ENCODE results near the gene PARD3. TPM values are rescaled to one million over a fixed set of nuclear protein-coding genes. Genes with fewer than 3 reads are reported as not detected.
A peak's percentile ranks its signal among the peaks of the same experiment; 100 is the strongest.

PARD3 gene
- 10 to 100 TPM; 59.6 to 74.6 TPM for total RNA-seq
- polyA plus RNA-seq (2013, experiment 1 of 2): 44.8 TPM
- polyA plus RNA-seq (2013, experiment 2 of 2): 44.5 TPM
- long read RNA-seq, experiment 1, partial matches to known transcripts: 17 of 32 reads
- long read RNA-seq, experiment 1, other reads (novel, unspliced or antisense): 14 of 32 reads
- long read RNA-seq, experiment 2, full-length matches to known transcripts: 31 of 162 reads
- long read RNA-seq, experiment 2, partial matches to known transcripts: 15 of 162 reads
- long read RNA-seq, experiment 2, other reads (novel, unspliced or antisense): 116 of 162 reads
- long read RNA-seq, experiment 3, partial matches to known transcripts: 38 of 79 reads
- long read RNA-seq, experiment 3, other reads (novel, unspliced or antisense): 40 of 79 reads
- long read RNA-seq, experiment 4, partial matches to known transcripts: 2 of 9 reads
- long read RNA-seq, experiment 4, other reads (novel, unspliced or antisense): 7 of 9 reads

DNA sequence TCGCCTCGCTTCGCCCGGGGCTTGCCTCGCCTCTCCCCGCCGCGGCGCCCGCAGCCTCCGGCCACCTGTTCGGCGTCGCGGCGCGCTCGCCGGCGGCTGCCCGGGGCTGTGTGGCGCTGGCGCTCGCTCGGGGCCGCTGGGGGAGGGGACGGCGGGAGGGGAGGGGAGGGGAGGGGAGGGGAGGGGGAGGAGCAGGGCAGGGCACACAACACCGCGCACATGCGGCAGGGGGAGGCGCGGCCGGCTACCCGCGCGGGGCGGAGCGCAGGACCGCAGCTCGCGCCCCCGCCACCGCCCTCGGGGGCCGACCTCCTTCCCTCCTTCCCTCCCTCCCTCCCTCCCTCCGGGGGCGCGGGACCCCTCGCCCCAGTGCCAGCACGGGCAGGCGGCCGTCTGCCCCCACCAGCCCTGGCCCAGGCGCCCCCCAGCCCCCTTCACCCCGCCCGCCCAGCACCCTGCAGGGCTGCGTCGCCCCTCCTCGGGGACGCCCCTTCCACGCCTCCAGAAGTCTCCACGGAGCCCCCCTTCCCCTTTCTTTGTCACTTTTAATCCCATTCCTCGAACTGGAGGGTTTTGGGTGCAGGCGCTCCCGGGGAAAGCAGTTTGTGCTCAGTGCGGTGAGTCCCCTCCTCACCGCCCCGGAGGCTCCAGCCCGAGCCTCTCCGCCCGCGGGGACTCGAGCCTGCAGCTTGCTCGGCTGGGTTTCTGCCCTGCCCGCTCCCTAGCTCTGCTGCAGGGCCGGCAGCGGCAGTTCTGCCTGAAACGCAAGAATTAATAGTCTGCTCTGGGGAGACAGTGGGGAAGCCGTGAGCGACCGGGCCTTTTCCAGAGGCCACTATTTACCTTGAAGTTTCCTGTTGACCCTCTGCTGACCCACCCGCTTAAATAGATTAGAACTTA is at the start of gene PARD3:
PARD3 (minus strand) TSS at position 112 of the 900 bp plus-strand sequence. CDS start 301 bp downstream, outside the sequence.
- Mint-ChIP-seq H3K4me3 (peak within 1 kb of the TSS; percentile 87), H3K27me3 (ENCODE audit: insufficient read depth) (peaks cover 16% of the 10 kb centered on the region), H3K27ac (peak within 1 kb of the TSS; percentile 92), H3K9me3 (no peaks in the 10 kb centered on the region), H3K4me1 (peaks cover 39% of the 10 kb centered on the region), H3K36me3 (ENCODE audit: low read depth) (no peaks in the 10 kb centered on the region)
- H3K4me3 ChIP-seq (ENCODE audit: low read length): peak within 1 kb of the TSS; percentile 96
- peak; percentile 91 for DNase-seq
- WGBS, 2 experiments (ENCODE audit: insufficient coverage in 1 of 2, insufficient read length in 1 of 2): 0% methylated on average over 14 to 74 of the region's 82 CpGs
- H3K27ac ChIP-seq (ENCODE audit: low read depth, low read length): peak within 1 kb of the TSS; percentile 21
- H3K9ac ChIP-seq (ENCODE audit: extremely low read depth, low read length, poor library complexity, severe bottlenecking): peak within 1 kb of the TSS; percentile 83
- TF ChIP-seq, protein P1, sequence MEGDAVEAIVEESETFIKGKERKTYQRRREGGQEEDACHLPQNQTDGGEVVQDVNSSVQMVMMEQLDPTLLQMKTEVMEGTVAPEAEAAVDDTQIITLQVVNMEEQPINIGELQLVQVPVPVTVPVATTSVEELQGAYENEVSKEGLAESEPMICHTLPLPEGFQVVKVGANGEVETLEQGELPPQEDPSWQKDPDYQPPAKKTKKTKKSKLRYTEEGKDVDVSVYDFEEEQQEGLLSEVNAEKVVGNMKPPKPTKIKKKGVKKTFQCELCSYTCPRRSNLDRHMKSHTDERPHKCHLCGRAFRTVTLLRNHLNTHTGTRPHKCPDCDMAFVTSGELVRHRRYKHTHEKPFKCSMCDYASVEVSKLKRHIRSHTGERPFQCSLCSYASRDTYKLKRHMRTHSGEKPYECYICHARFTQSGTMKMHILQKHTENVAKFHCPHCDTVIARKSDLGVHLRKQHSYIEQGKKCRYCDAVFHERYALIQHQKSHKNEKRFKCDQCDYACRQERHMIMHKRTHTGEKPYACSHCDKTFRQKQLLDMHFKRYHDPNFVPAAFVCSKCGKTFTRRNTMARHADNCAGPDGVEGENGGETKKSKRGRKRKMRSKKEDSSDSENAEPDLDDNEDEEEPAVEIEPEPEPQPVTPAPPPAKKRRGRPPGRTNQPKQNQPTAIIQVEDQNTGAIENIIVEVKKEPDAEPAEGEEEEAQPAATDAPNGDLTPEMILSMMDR (conservative IDR thresholded peaks at IDR 0.05): no peak
- H3K27me3 ChIP-seq (ENCODE audit: control insufficient read depth, insufficient read depth, low read length, poor library complexity, severe bottlenecking): peaks cover 8% of the 10 kb centered on the region
- no peaks in the 10 kb centered on the region for H3K9me3 ChIP-seq (ENCODE audit: control insufficient read depth, low read length)
- H3K36me3 ChIP-seq (ENCODE audit: control insufficient read depth, insufficient read depth, low read length): no peaks in the 10 kb centered on the region
- peaks cover 11% of the 10 kb centered on the region for H3K4me1 ChIP-seq (ENCODE audit: control insufficient read depth, insufficient read depth, low read length)

DNA sequence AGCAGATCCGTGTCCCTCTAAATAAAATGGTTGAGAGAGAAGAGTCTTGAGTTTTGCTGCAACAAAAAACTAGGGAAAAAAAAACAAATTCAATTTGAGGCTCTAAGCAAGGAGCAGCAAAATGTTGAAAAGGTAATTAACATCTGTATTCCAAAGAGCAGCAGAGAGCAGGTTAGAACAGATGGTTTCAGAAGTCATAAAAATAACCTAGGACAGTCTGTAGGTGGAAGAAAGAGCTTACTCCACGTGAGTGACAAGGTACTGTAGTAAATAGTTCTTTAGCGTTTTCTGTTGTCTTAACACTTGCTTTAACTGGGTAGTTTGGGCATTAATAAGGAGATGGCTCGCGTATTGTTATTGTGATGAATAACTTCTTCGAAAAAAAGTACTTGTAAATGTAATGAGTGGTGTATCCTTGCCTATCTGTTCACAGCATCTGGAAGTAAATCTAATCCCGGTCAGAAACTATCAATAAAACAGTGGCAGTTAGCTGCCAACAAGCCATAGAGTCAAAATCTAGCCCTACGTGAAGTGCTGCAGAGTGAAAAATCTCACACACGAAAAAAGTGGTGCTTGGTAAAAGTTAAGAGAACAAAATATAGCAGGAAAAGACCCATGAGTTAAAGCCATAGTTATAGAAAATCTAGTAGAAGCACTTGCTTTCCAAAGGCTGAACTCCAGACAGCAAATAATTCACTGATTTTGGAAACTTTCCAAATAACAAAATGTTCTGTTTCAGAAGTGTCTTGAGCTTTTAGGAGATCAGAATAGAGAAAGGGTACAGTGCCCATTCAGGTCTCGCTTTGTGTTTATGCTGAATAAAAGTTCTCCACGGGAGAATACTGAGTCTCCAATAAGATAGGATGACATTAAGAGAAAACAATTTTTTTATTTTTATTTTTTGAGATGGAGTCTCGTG is 49.3 kb upstream of the PARD3 start:
- DNase-seq: peak; percentile 14
- H3K9me3 ChIP-seq (ENCODE audit: control insufficient read depth, low read length): no peaks in the 10 kb centered on the region
- Mint-ChIP-seq H3K4me1 (peaks cover 18% of the 10 kb centered on the region), H3K4me3 (no peak overlapping the region), H3K9me3 (no peaks in the 10 kb centered on the region), H3K27me3 (ENCODE audit: insufficient read depth) (no peaks in the 10 kb centered on the region), H3K27ac (no peak overlapping the region), H3K36me3 (ENCODE audit: low read depth) (no peaks in the 10 kb centered on the region)
- H3K27me3 ChIP-seq (ENCODE audit: control insufficient read depth, insufficient read depth, low read length, poor library complexity, severe bottlenecking): no peaks in the 10 kb centered on the region
- 81 to 89% methylated on average over 11 to 12 of the region's 12 CpGs for WGBS, 2 experiments (ENCODE audit: insufficient coverage in 1 of 2, insufficient read length in 1 of 2)
- no peaks in the 10 kb centered on the region for H3K36me3 ChIP-seq (ENCODE audit: control insufficient read depth, insufficient read depth, low read length)
- H3K27ac ChIP-seq (ENCODE audit: low read depth, low read length): no peak overlapping the region
- H3K9ac ChIP-seq (ENCODE audit: extremely low read depth, low read length, poor library complexity, severe bottlenecking): no peak overlapping the region
- H3K4me3 ChIP-seq (ENCODE audit: low read length): no peak overlapping the region
- TF ChIP-seq, protein P1 (conservative IDR thresholded peaks at IDR 0.05): no peak
- H3K4me1 ChIP-seq (ENCODE audit: control insufficient read depth, insufficient read depth, low read length): peaks cover 4% of the 10 kb centered on the region

All from endodermal cell (in vitro differentiated cells).